ENCODE results near the gene MAP7D3.
"Not testable (repeated sequence)": the region's sequence is repeated elsewhere in the genome, so short reads cannot be mapped to it uniquely, and the experiment has no call there.

Gene MAP7D3

GRCh38 chrX:136251041-136251991 is at the start of gene MAP7D3:
Gene MAP7D3 (minus strand): TSS chrX:136251400. CDS start chrX:136251358, 42 bp downstream.
- DNase-seq = peak; percentile 78

DNA sequence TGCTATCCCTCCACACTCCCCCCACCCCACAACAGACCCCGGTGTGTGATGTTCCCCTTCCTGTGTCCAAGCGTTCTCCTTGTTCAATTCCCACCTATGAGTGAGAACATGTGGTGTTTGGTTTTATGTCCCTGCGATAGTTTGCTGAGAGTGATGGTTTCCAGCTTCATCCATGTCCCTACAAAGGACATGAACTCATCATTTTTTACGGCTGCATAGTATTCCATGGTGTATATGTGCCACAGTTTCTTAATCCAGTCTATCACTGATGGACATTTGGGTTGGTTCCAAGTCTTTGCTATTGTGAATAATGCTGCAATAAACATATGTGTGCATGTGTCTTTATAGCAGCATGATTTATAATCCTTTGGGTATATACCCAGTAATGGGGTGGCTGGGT is 49.5 kb upstream of the MAP7D3 start, which contains the start of gene ADGRG4:
Gene ADGRG4 (plus strand): TSS at position 243 of the 400 bp plus-strand sequence. CDS start 7,815 bp downstream, outside the sequence.
- DNase-seq = not testable (repeated sequence)

DNA sequence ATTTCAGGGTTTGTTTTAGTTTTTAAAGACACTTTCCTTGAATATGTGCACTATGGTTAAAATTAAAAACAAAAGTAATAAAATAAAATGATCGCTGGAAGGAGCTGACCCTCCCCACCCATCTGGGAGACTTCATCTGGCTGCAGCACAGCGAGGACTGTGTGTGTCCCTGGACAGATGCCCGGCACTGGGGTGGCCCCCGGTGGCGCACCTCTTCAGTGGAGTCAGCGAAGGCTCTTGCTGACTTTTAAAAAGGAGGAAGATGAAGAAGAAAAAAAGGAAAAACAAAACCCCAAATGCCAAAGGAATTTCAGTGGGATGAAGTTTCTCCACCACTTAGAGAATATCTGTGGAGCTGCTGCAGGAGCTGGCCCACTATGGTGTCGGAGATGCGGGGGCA is 44.2 kb upstream of the MAP7D3 start:
- no peak for DNase-seq

- no peak for DNase-seq
Observed at GRCh38 chrX:136292656-136293055, 41.5 kb upstream of the MAP7D3 start.

- no peak for DNase-seq
Observed at GRCh38 chrX:136291824-136292223, 40.6 kb upstream of the MAP7D3 start.

DNA sequence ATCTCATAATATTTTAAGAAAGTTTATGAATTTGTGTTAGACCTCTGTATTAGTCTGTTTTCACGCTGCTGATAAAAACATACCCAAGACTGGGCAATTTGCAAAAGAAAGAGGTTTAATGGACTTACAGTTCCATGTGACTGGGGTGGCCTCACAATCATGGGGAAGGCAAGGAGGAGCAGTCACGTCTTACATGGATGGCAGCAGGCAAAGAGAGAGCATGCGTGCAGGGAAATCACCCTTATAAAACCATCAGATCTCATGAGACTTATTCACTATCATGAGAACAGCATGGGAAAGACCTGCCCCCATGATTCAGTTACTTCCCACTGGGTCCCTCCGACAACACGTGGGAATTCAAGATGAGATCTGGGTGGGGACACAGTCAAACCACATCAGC is 35.2 kb upstream of the MAP7D3 start:
- not testable (repeated sequence) for DNase-seq

GRCh38 chrX:136275553-136275952 is 24.4 kb upstream of the MAP7D3 start:
- DNase-seq = no peak

DNA sequence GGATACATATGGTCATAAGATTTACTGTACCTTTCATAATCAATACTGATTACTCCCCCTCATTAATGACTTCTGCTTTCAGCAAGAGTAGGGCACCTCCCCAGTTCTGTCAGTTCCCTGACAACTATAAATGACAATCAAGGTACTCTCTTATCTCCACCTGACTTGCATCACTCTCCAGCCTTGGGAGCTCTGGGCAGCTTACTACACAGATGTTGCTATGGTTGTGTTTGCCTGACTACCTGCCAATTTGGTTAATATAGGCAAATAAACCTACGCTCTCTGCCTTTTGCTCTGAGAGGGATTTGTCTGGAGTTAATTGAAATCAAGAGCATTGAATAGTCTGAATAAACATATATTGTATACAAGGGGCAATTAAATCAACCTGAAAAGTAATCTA is 22.8 kb upstream of the MAP7D3 start:
- no peak for DNase-seq

DNA sequence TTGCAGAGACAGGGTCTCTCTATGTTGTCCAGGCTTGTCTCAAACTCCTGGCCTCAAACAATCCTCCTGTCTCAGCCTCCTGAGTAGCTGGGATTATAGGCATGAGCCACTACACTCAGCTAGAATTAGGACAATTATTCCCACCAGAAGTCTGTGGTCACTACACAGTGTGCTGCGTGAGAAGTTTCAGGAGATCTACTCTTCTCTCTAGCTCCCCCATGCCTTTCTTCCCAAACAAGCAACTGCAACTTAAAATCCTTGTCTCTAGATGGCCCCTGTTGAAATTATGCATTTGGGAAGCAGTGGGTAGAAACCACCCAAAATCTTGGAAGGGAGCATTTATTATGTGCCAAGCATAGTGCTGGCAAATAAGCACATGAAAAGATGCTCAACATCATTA is 21.1 kb upstream of the MAP7D3 start:
- DNase-seq = no peak

GRCh38 chrX:136271300-136271699 is 20.1 kb upstream of the MAP7D3 start:
- DNase-seq = no peak

DNA sequence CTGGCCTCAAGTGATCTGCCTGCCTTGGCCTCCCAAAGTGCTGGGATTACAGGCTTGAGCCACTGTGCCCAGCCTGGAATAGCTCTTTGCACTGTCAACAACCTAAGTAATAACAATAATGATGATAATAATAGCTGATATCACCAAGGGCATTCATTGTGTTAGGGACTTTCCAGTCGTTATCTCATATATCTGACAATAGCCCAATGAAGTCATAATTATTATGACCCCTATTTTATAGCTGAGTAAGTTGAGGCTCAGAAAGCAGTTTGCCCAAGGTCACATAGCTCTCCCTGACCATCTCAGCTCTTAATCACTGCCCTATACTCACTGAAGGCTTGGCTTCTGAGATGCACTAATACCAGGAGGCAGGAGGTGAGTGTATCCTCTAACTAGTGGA is 18.7 kb upstream of the MAP7D3 start:
- no peak for DNase-seq

- DNase-seq = peak; percentile 63
Observed at GRCh38 chrX:136268051-136269048, 17.1 kb upstream of the MAP7D3 start.

DNA sequence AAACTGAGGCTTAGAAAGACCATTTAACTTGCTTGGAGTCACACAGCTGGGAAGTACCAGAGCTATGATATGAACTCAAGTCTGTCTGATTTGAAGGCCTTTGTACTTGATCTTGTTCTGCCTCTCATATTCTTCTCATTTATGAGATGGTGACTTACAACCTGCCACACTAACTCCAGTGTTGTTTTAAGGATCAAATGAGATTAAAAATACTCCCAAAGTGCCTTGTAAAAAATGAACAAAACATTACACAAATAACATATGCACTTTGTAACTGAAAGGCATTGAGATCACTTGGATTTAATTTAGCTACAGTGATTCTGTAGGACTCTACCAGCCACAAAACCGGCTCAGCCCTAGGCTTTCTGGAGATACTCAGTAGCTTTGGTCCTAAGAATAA is 15.6 kb upstream of the MAP7D3 start:
- DNase-seq = no peak

- DNase-seq = no peak
Observed at GRCh38 chrX:136262812-136263315, 11.7 kb upstream of the MAP7D3 start.

GRCh38 chrX:136262243-136262642 is 11.0 kb upstream of the MAP7D3 start:
- DNase-seq = no peak

DNA sequence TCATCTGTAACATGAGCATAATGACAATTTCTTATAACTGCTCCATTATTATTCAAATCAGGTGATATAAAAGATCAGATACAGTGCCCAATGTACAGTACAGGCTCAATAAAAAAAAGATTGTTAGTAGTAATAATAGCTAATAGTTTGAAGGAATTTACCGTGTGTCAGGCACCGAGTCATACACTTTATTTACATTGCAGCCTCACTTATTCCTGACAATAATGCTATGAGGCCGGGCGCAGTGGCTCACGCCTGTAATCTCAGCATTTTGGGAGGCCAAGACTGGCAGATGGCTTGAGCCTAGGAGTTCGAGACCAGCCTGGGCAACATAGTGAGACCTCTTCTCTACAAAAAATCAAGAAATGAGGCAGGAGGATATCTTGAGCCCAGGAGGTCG is 10.1 kb upstream of the MAP7D3 start:
- DNase-seq = no peak

DNA sequence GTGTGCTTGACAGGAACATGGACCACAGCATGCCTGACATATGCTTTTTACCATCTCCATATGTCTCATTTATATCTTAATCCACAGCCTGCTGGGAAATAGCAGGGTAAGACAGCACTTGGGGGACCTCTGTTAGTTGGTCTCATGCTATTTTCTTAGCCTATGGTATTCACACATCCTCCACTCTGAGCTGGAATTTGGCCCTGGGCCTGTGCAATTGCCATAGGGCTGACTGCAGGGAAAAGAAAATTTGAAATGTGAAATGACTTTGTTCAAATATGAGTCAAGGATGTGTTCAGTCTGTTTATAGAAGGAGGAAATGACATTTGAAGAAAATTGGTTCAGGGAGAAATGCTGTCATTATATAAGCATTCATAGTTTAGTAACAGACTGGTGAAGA is 9.6 kb upstream of the MAP7D3 start:
- DNase-seq = no peak

- peak; percentile 23 for DNase-seq
Observed at GRCh38 chrX:136259543-136259942, 8.3 kb upstream of the MAP7D3 start.

- DNase-seq = no peak
Observed at GRCh38 chrX:136258951-136259350, 7.8 kb upstream of the MAP7D3 start.

GRCh38 chrX:136256026-136256425 is 4.8 kb upstream of the MAP7D3 start:
- no peak for DNase-seq

GRCh38 chrX:136255541-136255940 is 4.3 kb upstream of the MAP7D3 start:
- DNase-seq = no peak

DNA sequence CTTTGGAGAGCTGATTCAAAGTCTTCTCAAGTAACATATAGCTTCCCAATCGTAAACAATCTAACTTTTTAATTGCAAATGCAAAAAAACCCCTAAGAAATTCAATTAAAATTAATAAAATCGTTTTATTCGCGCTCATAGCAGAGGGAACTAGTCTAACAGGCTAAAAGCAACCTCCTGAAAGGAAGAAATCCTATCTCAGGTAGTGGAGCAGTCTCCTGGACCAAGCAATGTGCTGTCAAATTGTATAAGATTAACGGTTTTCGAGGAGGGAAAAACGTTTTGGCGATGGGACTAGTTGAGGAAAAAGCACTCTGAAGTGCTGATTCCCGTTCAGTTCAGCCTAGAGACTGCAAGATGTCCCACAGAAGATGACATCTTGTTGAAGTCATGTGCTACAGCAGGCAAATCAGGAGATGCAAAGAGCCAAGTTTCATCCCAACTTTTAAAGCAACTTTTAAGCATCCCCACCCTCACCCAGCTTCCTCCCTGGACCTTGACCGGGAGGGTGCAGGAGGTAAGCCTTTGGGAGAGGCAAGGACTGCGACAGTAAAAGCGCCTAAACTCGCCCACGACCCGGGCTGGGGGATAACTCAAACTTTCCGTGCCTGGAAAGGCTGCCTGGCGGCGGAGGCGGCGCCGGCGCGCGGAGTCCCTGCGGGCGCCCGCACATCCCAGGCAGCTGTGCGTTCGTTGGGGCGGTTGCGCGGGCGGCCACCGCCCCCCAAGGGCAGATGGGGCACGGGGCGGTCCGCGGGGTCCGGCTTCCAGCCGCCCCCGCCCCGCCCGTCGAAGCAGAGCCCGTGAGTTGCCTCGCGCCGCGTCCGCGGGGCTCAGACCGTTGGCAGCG is 784 bp downstream of the MAP7D3 start:
- peak; percentile 21 for DNase-seq

Measured in CD4-positive, alpha-beta T cell treated with Interleukin-6 for 4 hours (primary cell).